Trophoblast cell (in vitro differentiated cells and primary cell): ENCODE data around the gene MYH9.

Source experiments
- DNase-seq, 2 donors: peaks; one replicate each; pipeline ENCODE4 v3.0.0-alpha.2; 2016
- H2AFZ ChIP-seq: 2 replicates; pipeline ENCODE4 v1.6.1; 2013; ENCODE audit warnings: low read length, moderate library complexity, mild to moderate bottlenecking; ENCODE audit not compliant: insufficient read depth, poor library complexity
- H2AK5ac ChIP-seq: 2 replicates; pipeline ENCODE4 v1.6.1; 2013; ENCODE audit warnings: mild to moderate bottlenecking, low read length
- H2BK120ac ChIP-seq: 2 replicates; pipeline ENCODE4 v1.6.1; 2013; ENCODE audit warnings: low read length, mild to moderate bottlenecking, moderate library complexity; ENCODE audit not compliant: insufficient read depth, poor library complexity
- H2BK12ac ChIP-seq: 2 replicates; pipeline ENCODE4 v1.6.1; 2013; ENCODE audit warnings: mild to moderate bottlenecking, low read length, moderate library complexity
- H2BK5ac ChIP-seq: 2 replicates; pipeline ENCODE4 v1.6.1; 2013; ENCODE audit warnings: low read length, low read depth, moderate library complexity, mild to moderate bottlenecking; ENCODE audit not compliant: poor library complexity
- H3K14ac ChIP-seq: 2 replicates; pipeline ENCODE4 v1.6.1; 2013; ENCODE audit warnings: mild to moderate bottlenecking, low read length
- H3K18ac ChIP-seq: 2 replicates; pipeline ENCODE4 v1.6.1; 2013; ENCODE audit warnings: mild to moderate bottlenecking, low read length
- H3K23ac ChIP-seq: 2 replicates; pipeline ENCODE4 v1.6.1; 2013; ENCODE audit warnings: low read length
- H3K27ac ChIP-seq: 2 replicates; pipeline ENCODE4 v1.5.1; 2013; ENCODE audit warnings: low read depth, mild to moderate bottlenecking, inconsistent platforms, low read length, moderate library complexity
- H3K27me3 ChIP-seq: 2 replicates; pipeline ENCODE4 v1.6.1; 2013; ENCODE audit warnings: inconsistent platforms, mild to moderate bottlenecking, low read length, moderate library complexity; ENCODE audit not compliant: insufficient read depth
- H3K36me3 ChIP-seq, 2 experiments: 1 replicate in 1 of 2; 2 replicates in 1 of 2; pipeline ENCODE4 v1.6.1; 2013; ENCODE audit warnings: low read length in 2 of 2, mild to moderate bottlenecking in 2 of 2, moderate library complexity in 1 of 2; ENCODE audit not compliant: insufficient read depth in 2 of 2, control insufficient read depth in 1 of 2
- H3K4ac ChIP-seq: 2 replicates; pipeline ENCODE4 v1.6.1; 2013; ENCODE audit warnings: low read depth, mild to moderate bottlenecking, low read length, moderate library complexity
- H3K4me1 ChIP-seq, 2 experiments: 1 replicate in 1 of 2; 2 replicates in 1 of 2; pipeline ENCODE4 v1.6.1; 2013; ENCODE audit warnings: low read length in 2 of 2, mild to moderate bottlenecking in 2 of 2, moderate library complexity in 1 of 2; ENCODE audit not compliant: insufficient read depth in 2 of 2, control insufficient read depth in 1 of 2
- H3K4me2 ChIP-seq: 2 replicates; pipeline ENCODE4 v1.6.1; 2013; ENCODE audit warnings: inconsistent platforms, mild to moderate bottlenecking, low read length, moderate library complexity
- H3K4me3 ChIP-seq: 2 replicates; pipeline ENCODE4 v1.5.1; 2013; ENCODE audit warnings: mild to moderate bottlenecking, low read depth, low read length, inconsistent platforms
- H3K79me1 ChIP-seq: one replicate; pipeline ENCODE4 v1.6.1; 2013; ENCODE audit warnings: low read length
- H3K79me2 ChIP-seq: 2 replicates; pipeline ENCODE4 v1.6.1; 2013; ENCODE audit warnings: low read length, mild to moderate bottlenecking; ENCODE audit not compliant: control insufficient read depth, insufficient read depth, poor library complexity
- H3K9ac ChIP-seq: 2 replicates; pipeline ENCODE4 v1.6.1; 2013; ENCODE audit warnings: mild to moderate bottlenecking, low read length
- H3K9me3 ChIP-seq: 2 replicates; pipeline ENCODE4 v1.6.1; 2013; ENCODE audit warnings: low read depth, mild to moderate bottlenecking, control low read depth, inconsistent platforms, low read length; ENCODE audit not compliant: insufficient read depth
- H4K12ac ChIP-seq: 2 replicates; pipeline ENCODE4 v1.6.1; 2013; ENCODE audit warnings: low read depth, mild to moderate bottlenecking, low read length, moderate library complexity
- H4K8ac ChIP-seq: 2 replicates; pipeline ENCODE4 v1.6.1; 2013; ENCODE audit warnings: low read depth, mild to moderate bottlenecking, low read length, moderate library complexity
- H4K91ac ChIP-seq: one replicate; pipeline ENCODE4 v1.6.1; 2013; ENCODE audit warnings: low read depth, mild to moderate bottlenecking, low read length, moderate library complexity
- WGBS: extraction: QIAGEN DNeasy Blood & Tissue Kit; methylation state at CpG from one replicate; pipeline ENCODE4 v1.1.7; 2013; ENCODE audit warnings: missing lambda C conversion rate; ENCODE audit not compliant: insufficient read length, insufficient coverage; ENCODE audit errors: extremely low coverage; 5-methylcytosine and 5-hydroxymethylcytosine counted together

The MYH9 gene

GRCh38 chr22:36360871-36361383 lies 26.8 kb downstream of the MYH9 start:
- H3K14ac ChIP-seq = no peak overlapping the region
- no peak overlapping the region for H2AK5ac ChIP-seq
- peaks cover 57 to 67% of the 10 kb centered on the region in 2 experiments for H3K4me1 ChIP-seq
- H4K91ac ChIP-seq = no peak overlapping the region
- no peak overlapping the region for H4K12ac ChIP-seq
- H3K79me1 ChIP-seq = peaks cover 10% of the 10 kb centered on the region
- peak in 1 of 2 donors; percentile 55 for DNase-seq
- H3K9me3 ChIP-seq = no peaks in the 10 kb centered on the region
- H3K9ac ChIP-seq = no peak overlapping the region
- H3K27me3 ChIP-seq = no peaks in the 10 kb centered on the region
- no peak overlapping the region for H2BK120ac ChIP-seq
- peaks cover 63% of the 10 kb centered on the region for H3K79me2 ChIP-seq
- no peak overlapping the region for H3K4me3 ChIP-seq
- H2BK5ac ChIP-seq = peak overlapping the region; percentile 56
- H3K27ac ChIP-seq = peak overlapping the region; percentile 63
- peak overlapping the region; percentile 47 for H3K18ac ChIP-seq
- H3K23ac ChIP-seq = no peak overlapping the region
- WGBS = no CpG with 5 or more reads among the region's 5 CpGs
- H2BK12ac ChIP-seq = no peak overlapping the region
- H3K36me3 ChIP-seq = peaks cover 3 to 16% of the 10 kb centered on the region in 2 experiments
- H3K4ac ChIP-seq = peak overlapping the region; percentile 75
- peak overlapping the region; percentile 26 for H3K4me2 ChIP-seq
- no peak overlapping the region for H2AFZ ChIP-seq
- no peak overlapping the region for H4K8ac ChIP-seq

GRCh38 chr22:36360011-36360410 lies 27.8 kb downstream of the MYH9 start:
- no peaks in the 10 kb centered on the region for H3K27me3 ChIP-seq

GRCh38 chr22:36359470-36359996 lies 28.2 kb downstream of the MYH9 start:
- H3K18ac ChIP-seq = peak overlapping the region; percentile 47
- no peak overlapping the region for H2BK5ac ChIP-seq

More at GRCh38 chr22:36360011-36360410, 27.8 kb downstream of the MYH9 start:
- H3K27ac ChIP-seq = peak overlapping the region; percentile 19
- no peak overlapping the region for H2AK5ac ChIP-seq
- peaks cover 10% of the 10 kb centered on the region for H3K79me1 ChIP-seq
- peaks cover 55 to 71% of the 10 kb centered on the region in 2 experiments for H3K4me1 ChIP-seq
- H2BK12ac ChIP-seq = no peak overlapping the region
- H3K4me3 ChIP-seq = no peak overlapping the region
- WGBS = no CpG with 5 or more reads among the region's 3 CpGs
- H4K12ac ChIP-seq = no peak overlapping the region
- H3K9me3 ChIP-seq = no peaks in the 10 kb centered on the region
- H4K8ac ChIP-seq = no peak overlapping the region
- H3K4me2 ChIP-seq = peak overlapping the region; percentile 5
- H3K18ac ChIP-seq = no peak overlapping the region
- H3K14ac ChIP-seq = no peak overlapping the region
- peak overlapping the region; percentile 96 for H3K4ac ChIP-seq
- peak in 1 of 2 donors; percentile 64 for DNase-seq
- no peak overlapping the region for H3K9ac ChIP-seq
- H2BK120ac ChIP-seq = no peak overlapping the region
- H2BK5ac ChIP-seq = no peak overlapping the region
- no peak overlapping the region for H2AFZ ChIP-seq
- no peak overlapping the region for H4K91ac ChIP-seq
- H3K36me3 ChIP-seq = peaks cover 3 to 21% of the 10 kb centered on the region in 2 experiments
- H3K23ac ChIP-seq = no peak overlapping the region
- peaks cover 66% of the 10 kb centered on the region for H3K79me2 ChIP-seq

GRCh38 chr22:36358533-36359469 lies 29.0 kb downstream of the MYH9 start:
- H3K27ac ChIP-seq = no peak overlapping the region
- DNase-seq = peak in 1 of 2 donors; percentile 29
- H2AFZ ChIP-seq = peak overlapping the region; percentile 51
- H3K27me3 ChIP-seq = no peaks in the 10 kb centered on the region
- H2BK12ac ChIP-seq = no peak overlapping the region
- no peaks in the 10 kb centered on the region for H3K9me3 ChIP-seq
- peaks cover 3 to 21% of the 10 kb centered on the region in 2 experiments for H3K36me3 ChIP-seq
- no peak overlapping the region for H3K4me2 ChIP-seq
- WGBS = no CpG with 5 or more reads among the region's 9 CpGs
- H4K91ac ChIP-seq = peak overlapping the region; percentile 23
- H3K14ac ChIP-seq = no peak overlapping the region
- H2BK120ac ChIP-seq = no peak overlapping the region
- H3K4ac ChIP-seq = peak overlapping the region; percentile 99
- H3K79me2 ChIP-seq = peaks cover 62% of the 10 kb centered on the region
- H3K4me3 ChIP-seq = no peak overlapping the region
- no peak overlapping the region for H2BK5ac ChIP-seq
- peaks cover 5% of the 10 kb centered on the region for H3K79me1 ChIP-seq
- peak overlapping the region; percentile 34 for H4K8ac ChIP-seq
- no peak overlapping the region for H4K12ac ChIP-seq
- H3K9ac ChIP-seq = no peak overlapping the region
- no peak overlapping the region for H3K18ac ChIP-seq
- H3K23ac ChIP-seq = no peak overlapping the region
- H2AK5ac ChIP-seq = no peak overlapping the region
- H3K4me1 ChIP-seq = peaks cover 44 to 60% of the 10 kb centered on the region in 2 experiments

More at GRCh38 chr22:36359470-36359996, 28.2 kb downstream of the MYH9 start:
- Histone ChIP-seq H3K4me3 (no peak overlapping the region), H3K4ac (peak overlapping the region; percentile 99), H3K4me2 (no peak overlapping the region), H3K23ac (no peak overlapping the region), H2AFZ (peak overlapping the region; percentile 10), H2BK12ac (peak overlapping the region; percentile 10), H3K27me3 (no peaks in the 10 kb centered on the region), H2BK120ac (no peak overlapping the region), H3K4me1 (peaks cover 51 to 68% of the 10 kb centered on the region in 2 experiments), H4K8ac (no peak overlapping the region), H4K91ac (no peak overlapping the region), H2AK5ac (peak overlapping the region; percentile 71), H4K12ac (no peak overlapping the region), H3K79me2 (peaks cover 67% of the 10 kb centered on the region), H3K9me3 (no peaks in the 10 kb centered on the region), H3K27ac (no peak overlapping the region), H3K14ac (no peak overlapping the region), H3K79me1 (peaks cover 8% of the 10 kb centered on the region), H3K9ac (no peak overlapping the region), H3K36me3 (peaks cover 3 to 21% of the 10 kb centered on the region in 2 experiments)
- DNase-seq = no peak
- no CpG with 5 or more reads among the region's 3 CpGs for WGBS
